GM12892 (cell line): Measurements from ENCODE around the gene IGSF21.

ENCODE experiments used
- POLR2A ChIP-seq: IDR thresholded peaks from 2 replicates; pipeline ENCODE4 v1.6.1; 2011; ENCODE audit warnings: low read depth, low read length, control low read depth
- POLR2AphosphoS5 ChIP-seq: IDR thresholded peaks from 2 replicates; pipeline ENCODE4 v1.6.1; 2011; ENCODE audit warnings: low read depth, low read length, control low read depth

DNA sequence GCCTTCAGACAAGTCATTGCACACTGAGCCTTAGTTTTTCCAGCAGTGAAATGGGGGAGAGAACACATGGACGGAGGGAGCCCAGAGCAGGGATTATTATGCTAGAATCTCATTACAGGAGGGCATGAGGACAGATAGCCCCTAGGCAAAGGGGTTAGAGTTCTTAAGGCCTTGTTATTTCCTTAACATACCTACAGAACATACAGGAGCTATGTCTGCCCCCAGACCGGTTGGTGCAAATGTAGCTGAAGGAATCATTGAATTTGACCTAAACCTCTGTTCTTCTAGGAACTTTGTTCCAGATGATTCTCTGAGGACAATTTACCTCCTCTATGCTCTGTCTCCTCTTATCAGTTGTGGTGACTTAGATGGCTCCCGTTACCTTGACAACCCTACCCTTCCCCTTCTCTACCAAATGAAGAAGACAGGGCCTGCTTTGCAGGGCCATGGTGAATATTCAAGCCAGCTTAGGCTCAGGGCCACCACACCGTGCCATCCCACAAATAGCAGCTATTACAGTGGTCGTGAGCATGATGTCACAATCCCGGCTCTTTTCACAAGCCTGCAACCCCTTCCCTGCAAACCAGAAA is 156.9 kb downstream of the IGSF21 start:
- TF ChIP-seq POLR2A = no peak
- TF ChIP-seq POLR2AphosphoS5 = no peak
